Lung (tissue), 12 donors: Measurements from ENCODE around the gene GPR108. TPM values are rescaled to one million over a fixed set of nuclear protein-coding genes. Genes with fewer than 3 reads are reported as not detected.

Experiments used
- ATAC-seq: fragments of 200-7000 bp; cut with Tn5 transposase; one replicate; pipeline ENCODE4 v1.9.1; 2020; ENCODE audit warnings: moderate number of reproducible peaks; ENCODE audit not compliant: insufficient read depth, low FRiP score
- DNase-seq, 3 donors: peaks; one replicate each; pipeline ENCODE4 v3.0.0-alpha.2; 2013 to 2017
- H3K27ac ChIP-seq, 2 donors: one replicate each; pipeline ENCODE4 v1.5.1; 2013; ENCODE audit warnings: mild to moderate bottlenecking in 2 of 2, moderate library complexity in 2 of 2, control low read depth in 1 of 2, inconsistent platforms in 1 of 2, low read depth in 1 of 2, low read length in 1 of 2
- H3K27me3 ChIP-seq, 3 donors: one replicate each; pipeline ENCODE4 v1.5.1; 2013; ENCODE audit warnings: low read length in 2 of 3; ENCODE audit not compliant: control insufficient read depth in 3 of 3, insufficient read depth in 3 of 3
- H3K36me3 ChIP-seq, 4 donors: one replicate each; pipeline ENCODE4 v1.5.1; 2013; ENCODE audit warnings: low read length in 4 of 4, mild to moderate bottlenecking in 1 of 4, moderate library complexity in 1 of 4; ENCODE audit not compliant: control insufficient read depth in 4 of 4, insufficient read depth in 4 of 4
- H3K4me1 ChIP-seq, 5 donors: one replicate each; pipeline ENCODE4 v1.5.1; 2013; ENCODE audit warnings: low read length in 5 of 5, mild to moderate bottlenecking in 2 of 5, moderate library complexity in 1 of 5; ENCODE audit not compliant: control insufficient read depth in 5 of 5, insufficient read depth in 5 of 5
- H3K4me3 ChIP-seq: one replicate; pipeline ENCODE4 v1.5.1; 2013; ENCODE audit warnings: mild to moderate bottlenecking, control low read depth, moderate library complexity
- H3K9ac ChIP-seq, 2 donors: one replicate each; pipeline ENCODE4 v1.5.1; 2013; ENCODE audit warnings: low read length in 2 of 2, control low read depth in 1 of 2; ENCODE audit not compliant: insufficient read depth in 1 of 2
- H3K9me3 ChIP-seq, 4 donors: one replicate each; pipeline ENCODE4 v1.5.1; 2013; ENCODE audit warnings: low read length in 3 of 4, mild to moderate bottlenecking in 1 of 4, moderate library complexity in 1 of 4; ENCODE audit not compliant: control insufficient read depth in 4 of 4, insufficient read depth in 3 of 4
- WGBS, 2 donors: extraction: QIAGEN DNeasy Blood & Tissue Kit; methylation state at CpG; one replicate each; pipeline ENCODE4 v1.1.7; 2013; 5-methylcytosine and 5-hydroxymethylcytosine counted together
- polyA plus RNA-seq, 2 donors: library from polyadenylated mRNA; stranded (reverse); fragments of 200-250 nt; gene quantifications; one replicate each; pipeline ENCODE4 v1.2.1, GENCODE V29; 2013
- total RNA-seq, 2 donors: library from RNA; depleted of rRNA in 1 of 2; stranded (reverse); fragments of >200 nt in 1 of 2; gene quantifications; one replicate each; pipeline ENCODE4 v1.2.1, GENCODE V29; 2014 to 2021
- TF ChIP-seq, protein P1 (sequence below): IDR thresholded peaks from 2 replicates; pipeline ENCODE4 v1.5.1; 2012; ENCODE audit warnings: mild to moderate bottlenecking; ENCODE audit errors: control extremely low read depth, extremely low read depth
- donor health status: control.
- donor health status: control.
- donor health status: Bipolar disorder and iron deficiency.
- donor health status: healthy.
- donor health status: DM: yes; HTN: yes; CAD: no.

Gene GPR108
- total and polyA plus RNA-seq, 4 donors: 33.5 to 98.0 (median 93.5) TPM

DNA sequence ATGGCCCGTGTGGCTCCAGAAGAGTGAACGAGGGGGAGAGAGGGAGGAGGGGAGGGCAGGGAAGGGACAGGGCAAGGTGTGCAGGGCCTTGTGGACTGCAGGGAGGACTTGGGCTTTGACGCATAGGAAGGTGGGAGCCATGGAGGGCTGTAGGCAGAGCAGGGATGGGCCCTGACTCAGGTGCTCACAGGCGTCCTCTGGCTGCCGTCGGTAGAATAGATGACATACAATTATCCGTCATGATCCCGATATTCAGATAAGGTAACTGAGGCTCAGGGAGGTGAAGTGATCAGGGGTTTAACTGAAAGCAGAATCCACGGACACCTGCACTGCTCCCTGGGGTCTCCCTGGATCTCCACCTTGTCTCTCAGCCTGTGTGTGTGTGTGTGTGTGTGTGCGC, 20.3 kb downstream of the GPR108 start:
- ATAC-seq (no peak), DNase-seq (no peak)
- Histone ChIP-seq H3K4me1 (peaks cover 0 to 8% (median 0%) of the 10 kb centered on the region in 5 donors), H3K9ac (no peak overlapping the region), H3K36me3 (peaks cover 0 to 6% (median 2%) of the 10 kb centered on the region in 4 donors), H3K4me3 (no peak overlapping the region), H3K9me3 (peaks cover 0 to 2% (median 0%) of the 10 kb centered on the region in 4 donors), H3K27me3 (no peaks in the 10 kb centered on the region), H3K27ac (no peak overlapping the region)
- WGBS, 2 donors: 77 to 81% methylated on average over 10 of the region's 10 CpGs
- TF ChIP-seq, protein P1, sequence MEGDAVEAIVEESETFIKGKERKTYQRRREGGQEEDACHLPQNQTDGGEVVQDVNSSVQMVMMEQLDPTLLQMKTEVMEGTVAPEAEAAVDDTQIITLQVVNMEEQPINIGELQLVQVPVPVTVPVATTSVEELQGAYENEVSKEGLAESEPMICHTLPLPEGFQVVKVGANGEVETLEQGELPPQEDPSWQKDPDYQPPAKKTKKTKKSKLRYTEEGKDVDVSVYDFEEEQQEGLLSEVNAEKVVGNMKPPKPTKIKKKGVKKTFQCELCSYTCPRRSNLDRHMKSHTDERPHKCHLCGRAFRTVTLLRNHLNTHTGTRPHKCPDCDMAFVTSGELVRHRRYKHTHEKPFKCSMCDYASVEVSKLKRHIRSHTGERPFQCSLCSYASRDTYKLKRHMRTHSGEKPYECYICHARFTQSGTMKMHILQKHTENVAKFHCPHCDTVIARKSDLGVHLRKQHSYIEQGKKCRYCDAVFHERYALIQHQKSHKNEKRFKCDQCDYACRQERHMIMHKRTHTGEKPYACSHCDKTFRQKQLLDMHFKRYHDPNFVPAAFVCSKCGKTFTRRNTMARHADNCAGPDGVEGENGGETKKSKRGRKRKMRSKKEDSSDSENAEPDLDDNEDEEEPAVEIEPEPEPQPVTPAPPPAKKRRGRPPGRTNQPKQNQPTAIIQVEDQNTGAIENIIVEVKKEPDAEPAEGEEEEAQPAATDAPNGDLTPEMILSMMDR: no peak

DNA sequence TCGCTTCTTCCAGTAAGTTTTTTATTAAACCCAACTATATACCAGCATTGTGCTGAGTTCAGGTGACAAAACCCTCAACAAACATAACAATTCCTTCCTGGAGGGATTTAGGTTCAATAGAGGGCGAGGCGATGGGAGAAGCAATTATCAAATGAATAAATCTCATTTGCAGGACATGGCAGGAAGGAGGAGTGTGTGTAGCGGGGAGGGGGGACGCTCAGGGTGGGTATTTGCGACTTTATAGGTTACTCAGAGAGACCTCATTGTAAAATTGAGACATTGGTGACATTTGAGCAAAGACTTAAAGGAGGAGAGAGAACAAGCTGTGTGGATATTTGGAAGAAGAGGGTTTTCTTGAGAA, 20.8 kb downstream of the GPR108 start:
- H3K27me3 ChIP-seq: peaks cover 0 to 3% (median 2%) of the 10 kb centered on the region in 3 donors
- WGBS, 2 donors: 67 to 74% methylated on average over 6 of the region's 6 CpGs
- H3K4me3 ChIP-seq: no peak overlapping the region
- no peak overlapping the region for H3K27ac ChIP-seq
- peaks cover 0 to 2% (median 0%) of the 10 kb centered on the region in 4 donors for H3K9me3 ChIP-seq
- H3K36me3 ChIP-seq: peaks cover 0 to 6% (median 2%) of the 10 kb centered on the region in 4 donors
- no peak overlapping the region for H3K9ac ChIP-seq
- peaks cover 0 to 7% (median 0%) of the 10 kb centered on the region in 5 donors for H3K4me1 ChIP-seq
- TF ChIP-seq, protein P1: no peak
- DNase-seq (no peak), ATAC-seq (no peak)

DNA sequence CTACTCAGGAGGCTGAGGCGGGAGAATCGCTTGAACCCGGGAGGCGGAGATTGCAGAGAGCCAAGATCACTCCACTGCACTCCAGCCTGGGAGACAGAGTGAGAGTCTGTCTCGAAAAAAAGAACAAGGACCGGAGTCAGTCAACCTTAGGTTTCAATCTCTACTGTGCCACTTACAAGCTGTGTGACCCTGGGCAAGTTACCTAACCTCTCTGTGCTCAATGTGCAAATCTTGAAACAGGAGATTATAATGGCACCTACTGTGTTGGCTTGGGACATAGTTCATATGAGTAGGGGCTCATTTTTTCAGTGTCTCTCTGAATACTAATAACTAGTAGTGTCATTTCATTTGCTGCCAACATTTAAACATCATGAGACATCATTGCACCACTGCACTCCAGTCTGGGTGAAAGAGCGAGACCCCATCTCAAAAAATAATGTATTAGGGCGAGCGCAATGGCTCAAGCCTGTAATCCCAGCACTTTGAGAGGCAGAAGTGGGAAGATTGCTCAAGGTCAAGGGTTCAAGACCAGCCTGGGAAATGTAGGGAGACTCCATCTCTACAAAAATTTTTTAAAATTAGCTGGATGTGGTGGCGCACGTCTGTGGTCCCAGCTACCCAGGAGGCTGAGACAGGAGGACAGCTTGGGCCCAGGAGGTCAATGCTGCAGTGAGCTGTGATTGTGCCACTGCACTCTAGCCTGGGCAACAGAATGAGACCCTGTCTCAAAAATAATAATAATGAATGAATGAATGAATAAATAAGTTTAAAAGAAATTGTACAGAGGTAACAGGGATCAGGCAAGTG, 22.4 kb downstream of the GPR108 start:
- Histone ChIP-seq H3K27me3 (peaks cover 0 to 19% (median 12%) of the 10 kb centered on the region in 3 donors), H3K9me3 (peaks cover 0 to 2% (median 0%) of the 10 kb centered on the region in 4 donors), H3K4me3 (no peak overlapping the region), H3K9ac (no peak overlapping the region), H3K4me1 (peaks cover 0 to 6% (median 0%) of the 10 kb centered on the region in 5 donors), H3K27ac (no peak overlapping the region), H3K36me3 (peaks cover 0 to 6% (median 3%) of the 10 kb centered on the region in 4 donors)
- WGBS, 2 donors: 85 to 94% methylated on average over 11 of the region's 11 CpGs
- ATAC-seq (no peak), DNase-seq (no peak)
- TF ChIP-seq, protein P1: no peak
